GM12873 (cell line): Measurements from ENCODE around the gene EHD1.

ENCODE experiments used
- CTCF ChIP-seq: IDR thresholded peaks from 2 replicates; pipeline ENCODE4 v1.5.1; 2012; ENCODE audit warnings: low read depth, mild to moderate bottlenecking, moderate library complexity, low read length, control low read depth; ENCODE audit not compliant: insufficient read depth; ENCODE audit errors: missing control alignments

Gene EHD1

GRCh38 chr11:64851831-64852351 lies 26.5 kb downstream of the EHD1 start:
- TF ChIP-seq CTCF, result no peak

GRCh38 chr11:64850979-64851567 lies 27.3 kb downstream of the EHD1 start:
- TF ChIP-seq CTCF, result peak; percentile 51

- TF ChIP-seq CTCF, result no peak
These were observed 28.6 kb downstream of the EHD1 start for GRCh38 chr11:64849598-64850356.

GRCh38 chr11:64848826-64849597 lies 29.4 kb downstream of the EHD1 start:
- peak; percentile 26 for TF ChIP-seq CTCF

GRCh38 chr11:64848214-64848825 lies 30.1 kb downstream of the EHD1 start:
- TF ChIP-seq CTCF, result no peak

- peak; percentile 94 for TF ChIP-seq CTCF
These were observed 31.3 kb downstream of the EHD1 start for GRCh38 chr11:64846998-64847666.
